KMS-11 (cell line): ENCODE data around the gene SPRED1.

ENCODE experiments used
- H2AFZ ChIP-seq: fragments of 200-600 bp; sonication (generic); 2 replicates; pipeline ENCODE4 v1.6.1; 2016; ENCODE audit warnings: antibody characterized with exemption, mixed run types, low read depth
- H3K27ac ChIP-seq: fragments of 200-600 bp; sonication (generic); 2 replicates; pipeline ENCODE4 v1.6.1; 2016; ENCODE audit warnings: mild to moderate bottlenecking, mixed run types
- H3K27me3 ChIP-seq: fragments of 200-600 bp; sonication (generic); 2 replicates; pipeline ENCODE4 v1.6.1; 2017; ENCODE audit warnings: mild to moderate bottlenecking, low read depth, mixed run types, moderate library complexity; ENCODE audit not compliant: insufficient read depth
- H3K36me3 ChIP-seq: fragments of 200-600 bp; sonication (generic); 2 replicates; pipeline ENCODE4 v1.6.1; 2017; ENCODE audit warnings: mild to moderate bottlenecking, mixed run types; ENCODE audit not compliant: insufficient read depth
- H3K4me1 ChIP-seq: fragments of 200-600 bp; sonication (generic); 2 replicates; pipeline ENCODE4 v1.6.1; 2016; ENCODE audit warnings: mild to moderate bottlenecking, low read depth, mixed run types; ENCODE audit not compliant: poor library complexity, severe bottlenecking
- H3K4me2 ChIP-seq: fragments of 200-600 bp; sonication (generic); 2 replicates; pipeline ENCODE4 v1.7.0; 2016; ENCODE audit warnings: mild to moderate bottlenecking, mixed run types
- H3K4me3 ChIP-seq: fragments of 200-600 bp; sonication (generic); IDR thresholded peaks from 2 replicates; pipeline ENCODE4 v1.6.1; 2017; ENCODE audit warnings: low read depth, low read length, mixed read lengths; ENCODE audit not compliant: insufficient read depth
- H3K79me2 ChIP-seq: fragments of 200-600 bp; sonication (generic); 2 replicates; pipeline ENCODE4 v1.6.1; 2016; ENCODE audit warnings: low read depth, mixed run types; ENCODE audit not compliant: insufficient read depth
- H3K9ac ChIP-seq: fragments of 200-600 bp; sonication (generic); 2 replicates; pipeline ENCODE4 v1.6.1; 2016; ENCODE audit warnings: mild to moderate bottlenecking, mixed run types
- H4K20me1 ChIP-seq: fragments of 200-600 bp; sonication (generic); 2 replicates; pipeline ENCODE4 v1.6.1; 2016; ENCODE audit warnings: mild to moderate bottlenecking, mixed run types; ENCODE audit not compliant: insufficient read depth
- CTCF ChIP-seq: fragments of 200-600 bp; sonication (generic); conservative IDR thresholded peaks from 2 replicates; pipeline ENCODE4 v1.6.1; 2017; ENCODE audit warnings: low read depth, mild to moderate bottlenecking, antibody characterized with exemption, low read length, moderate library complexity, mixed read lengths

The SPRED1 gene

GRCh38 chr15:38213356-38213755 lies 39.3 kb upstream of the SPRED1 start:
- no peak overlapping the region for H2AFZ ChIP-seq
- no peak for TF ChIP-seq CTCF
- H3K79me2 ChIP-seq, result no peaks in the 10 kb centered on the region
- H3K9ac ChIP-seq, result no peak overlapping the region
- H4K20me1 ChIP-seq, result no peaks in the 10 kb centered on the region
- no peak overlapping the region for H3K4me2 ChIP-seq
- no peak overlapping the region for H3K27ac ChIP-seq
- H3K4me1 ChIP-seq, result peaks cover 33% of the 10 kb centered on the region
- no peak overlapping the region for H3K4me3 ChIP-seq
- no peaks in the 10 kb centered on the region for H3K36me3 ChIP-seq
- no peaks in the 10 kb centered on the region for H3K27me3 ChIP-seq

DNA sequence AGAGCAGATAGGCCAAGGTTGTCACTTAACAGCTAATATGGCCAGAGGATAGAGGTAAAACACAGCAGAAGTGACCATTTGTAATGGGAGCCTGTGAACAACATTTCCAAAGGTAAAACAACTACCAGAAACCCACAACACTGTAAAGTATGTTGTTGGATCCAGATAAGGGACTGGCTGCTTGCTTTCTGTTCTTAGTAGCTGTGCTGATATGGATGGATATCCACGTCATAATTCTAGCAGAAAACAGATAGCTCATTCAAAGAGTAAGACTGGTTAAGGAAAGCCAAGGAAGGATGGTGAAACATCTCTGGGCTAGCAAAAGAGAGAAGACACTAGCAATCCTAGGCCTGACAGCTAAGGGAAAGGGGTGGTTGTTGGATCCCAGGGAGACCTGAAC lies 36.9 kb upstream of the SPRED1 start:
- no peak overlapping the region for H3K27ac ChIP-seq
- peaks cover 53% of the 10 kb centered on the region for H3K4me1 ChIP-seq
- no peak overlapping the region for H2AFZ ChIP-seq
- no peaks in the 10 kb centered on the region for H3K27me3 ChIP-seq
- H3K4me2 ChIP-seq, result no peak overlapping the region; the same call in 1 of the 2 replicates
- no peak for TF ChIP-seq CTCF
- H3K79me2 ChIP-seq, result no peaks in the 10 kb centered on the region
- no peak overlapping the region for H3K9ac ChIP-seq
- no peaks in the 10 kb centered on the region for H3K36me3 ChIP-seq
- H3K4me3 ChIP-seq, result no peak overlapping the region
- H4K20me1 ChIP-seq, result no peaks in the 10 kb centered on the region

DNA sequence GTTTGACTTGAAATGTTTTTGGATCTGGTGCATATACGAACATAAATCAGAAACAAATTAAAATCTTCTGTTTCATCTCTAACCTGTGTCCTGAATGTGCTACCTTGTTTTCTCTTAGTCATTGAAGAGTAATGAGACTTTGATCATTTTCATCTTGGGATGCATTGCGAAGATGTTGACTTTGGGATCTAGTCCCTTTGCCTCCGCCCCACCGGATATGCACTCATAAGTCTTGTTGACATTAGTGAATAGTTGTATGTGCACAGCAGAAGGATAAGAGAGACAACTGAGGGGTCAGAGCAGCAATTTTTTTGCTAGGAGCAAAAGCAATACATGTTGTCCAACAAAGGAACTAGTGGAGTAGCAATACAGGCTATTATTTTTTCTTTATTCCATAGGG lies 35.9 kb upstream of the SPRED1 start:
- no peak for TF ChIP-seq CTCF
- Histone ChIP-seq H3K27ac (peak overlapping the region; percentile 70; the same call in 1 of the 2 replicates), H3K4me3 (no peak overlapping the region), H3K27me3 (no peaks in the 10 kb centered on the region), H4K20me1 (no peaks in the 10 kb centered on the region), H3K4me2 (peak overlapping the region; percentile 72), H3K4me1 (peaks cover 60% of the 10 kb centered on the region), H3K79me2 (no peaks in the 10 kb centered on the region), H3K9ac (peak overlapping the region; percentile 48; the same call in 1 of the 2 replicates), H3K36me3 (no peaks in the 10 kb centered on the region), H2AFZ (no peak overlapping the region)

GRCh38 chr15:38217191-38217595 lies 35.4 kb upstream of the SPRED1 start:
- Histone ChIP-seq H4K20me1 (no peaks in the 10 kb centered on the region), H3K4me3 (no peak overlapping the region), H3K27me3 (no peaks in the 10 kb centered on the region), H3K36me3 (no peaks in the 10 kb centered on the region), H3K4me2 (peak overlapping the region; percentile 72), H3K27ac (peak overlapping the region; percentile 70), H3K4me1 (peaks cover 64% of the 10 kb centered on the region), H3K9ac (peak overlapping the region; percentile 48; the same call in 1 of the 2 replicates), H2AFZ (peak overlapping the region; percentile 77), H3K79me2 (no peaks in the 10 kb centered on the region)
- no peak for TF ChIP-seq CTCF
